GM12801 (cell line): ENCODE results near the gene RETREG1.

Source experiments
- TF ChIP-seq, protein P1 (sequence below): IDR thresholded peaks from one replicate; pipeline ENCODE4 v1.5.1; 2011; ENCODE audit warnings: control low read depth; ENCODE audit not compliant: insufficient read length; ENCODE audit errors: extremely low read depth

RETREG1 gene

DNA sequence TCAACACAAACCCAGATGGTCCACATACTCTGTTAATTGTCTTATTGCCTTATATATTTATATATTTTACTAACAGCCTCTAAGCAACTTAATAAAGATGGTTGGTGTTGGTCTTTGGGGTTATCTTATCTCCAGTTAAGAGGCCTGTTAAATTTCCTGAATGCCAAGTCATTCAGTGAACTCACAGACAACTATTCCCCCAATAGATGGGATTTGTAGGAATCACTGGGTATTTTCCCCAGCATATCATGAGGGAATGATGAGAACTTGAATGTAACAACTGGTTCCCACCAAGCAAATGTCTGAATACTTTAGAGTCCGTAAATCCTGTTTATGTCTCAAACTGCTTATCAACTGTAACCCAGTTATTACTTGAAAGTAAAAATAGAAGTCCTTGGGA lies 42.7 kb upstream of the RETREG1 start:
- TF ChIP-seq, protein P1, sequence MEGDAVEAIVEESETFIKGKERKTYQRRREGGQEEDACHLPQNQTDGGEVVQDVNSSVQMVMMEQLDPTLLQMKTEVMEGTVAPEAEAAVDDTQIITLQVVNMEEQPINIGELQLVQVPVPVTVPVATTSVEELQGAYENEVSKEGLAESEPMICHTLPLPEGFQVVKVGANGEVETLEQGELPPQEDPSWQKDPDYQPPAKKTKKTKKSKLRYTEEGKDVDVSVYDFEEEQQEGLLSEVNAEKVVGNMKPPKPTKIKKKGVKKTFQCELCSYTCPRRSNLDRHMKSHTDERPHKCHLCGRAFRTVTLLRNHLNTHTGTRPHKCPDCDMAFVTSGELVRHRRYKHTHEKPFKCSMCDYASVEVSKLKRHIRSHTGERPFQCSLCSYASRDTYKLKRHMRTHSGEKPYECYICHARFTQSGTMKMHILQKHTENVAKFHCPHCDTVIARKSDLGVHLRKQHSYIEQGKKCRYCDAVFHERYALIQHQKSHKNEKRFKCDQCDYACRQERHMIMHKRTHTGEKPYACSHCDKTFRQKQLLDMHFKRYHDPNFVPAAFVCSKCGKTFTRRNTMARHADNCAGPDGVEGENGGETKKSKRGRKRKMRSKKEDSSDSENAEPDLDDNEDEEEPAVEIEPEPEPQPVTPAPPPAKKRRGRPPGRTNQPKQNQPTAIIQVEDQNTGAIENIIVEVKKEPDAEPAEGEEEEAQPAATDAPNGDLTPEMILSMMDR, result no peak

DNA sequence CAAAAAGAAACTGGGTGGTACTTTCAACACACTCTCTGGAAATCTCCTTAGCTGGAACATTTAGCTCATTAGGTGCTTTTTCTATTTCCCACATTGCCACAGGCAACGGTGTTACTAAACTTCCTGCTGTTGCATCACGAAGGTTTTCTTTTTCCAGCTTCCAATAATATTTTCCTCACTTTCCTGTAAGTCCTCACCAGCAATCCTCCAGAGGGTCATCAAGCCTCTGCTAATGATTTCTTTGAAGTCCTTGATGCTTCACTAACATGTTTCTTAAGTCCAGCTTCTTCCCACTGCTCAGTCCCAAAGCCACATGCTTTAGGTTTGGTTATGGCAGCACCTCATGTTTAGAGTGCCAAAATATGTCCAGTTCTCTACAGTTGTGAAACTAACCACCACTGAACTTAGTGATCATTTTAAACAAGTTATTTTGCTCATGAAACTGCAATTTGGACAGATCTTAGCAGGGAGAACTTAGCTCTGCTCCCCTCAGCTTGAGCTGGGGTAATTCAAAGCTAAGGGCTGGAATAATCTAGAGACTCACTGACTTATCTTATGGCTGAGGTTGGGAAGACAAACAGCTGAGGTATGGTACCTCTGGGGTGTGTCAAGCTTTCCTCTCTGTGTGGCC lies 39.9 kb upstream of the RETREG1 start:
- TF ChIP-seq, protein P1, result no peak

DNA sequence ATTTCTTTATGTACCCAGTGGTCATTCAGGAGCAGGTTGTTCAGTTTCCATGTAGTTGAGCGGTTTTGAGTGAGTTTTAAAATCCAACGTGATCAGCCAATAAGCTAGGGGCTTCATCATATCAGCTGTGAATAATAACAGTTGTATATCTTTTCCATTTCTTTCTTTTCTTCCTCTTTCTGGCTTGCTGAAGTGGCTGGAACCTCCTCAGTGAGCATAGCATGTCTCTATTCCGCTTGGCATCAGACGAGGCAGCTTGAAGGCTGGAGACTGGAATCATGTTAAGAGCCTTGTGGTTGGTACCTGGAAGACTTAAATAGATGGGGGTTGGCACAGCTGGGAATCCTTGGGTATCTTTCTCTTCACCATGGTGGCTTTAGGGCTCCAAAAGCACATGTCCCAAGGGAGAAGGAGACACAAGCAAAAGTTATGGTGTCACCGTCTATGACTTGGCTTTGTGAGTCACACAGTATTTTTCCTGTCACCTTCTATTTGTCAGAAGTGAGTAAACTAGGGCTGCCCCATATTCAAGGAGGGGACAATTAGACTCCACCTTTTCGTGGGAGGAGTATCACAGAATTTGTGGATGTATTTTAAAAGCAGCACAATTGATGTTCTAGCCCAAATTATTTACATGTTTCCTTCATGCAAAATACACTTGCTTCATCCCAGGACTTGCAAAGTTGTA lies 38.0 kb upstream of the RETREG1 start:
- TF ChIP-seq, protein P1, result no peak

DNA sequence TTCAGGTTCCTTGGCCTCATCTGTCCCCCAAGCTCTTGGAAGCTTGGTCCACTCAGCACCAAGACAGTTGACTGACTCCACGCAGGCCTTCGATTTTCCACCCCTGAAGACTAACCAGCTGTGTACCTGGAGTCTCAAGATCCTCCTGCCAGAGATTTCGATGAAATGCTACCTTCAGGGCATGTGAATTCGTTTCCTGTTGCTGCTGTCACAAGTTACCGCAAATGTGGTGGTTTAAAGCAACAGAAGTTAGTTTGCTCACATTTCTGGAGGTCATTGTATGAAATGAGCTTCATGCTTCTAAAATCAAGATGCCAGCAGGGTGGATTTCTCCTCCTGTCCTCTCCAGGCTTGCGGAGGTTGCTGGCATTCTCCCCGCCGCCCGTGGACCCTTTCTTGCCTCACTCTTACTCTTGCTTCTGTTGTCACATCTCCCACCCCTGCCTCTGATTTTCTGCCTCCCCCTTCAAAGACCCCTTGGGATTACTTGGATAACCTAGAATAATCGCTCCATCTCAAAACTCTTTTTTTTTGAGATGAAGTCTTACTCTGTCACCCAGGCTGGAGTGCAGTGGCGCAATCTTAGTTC lies 27.6 kb upstream of the RETREG1 start:
- TF ChIP-seq, protein P1, result no peak

DNA sequence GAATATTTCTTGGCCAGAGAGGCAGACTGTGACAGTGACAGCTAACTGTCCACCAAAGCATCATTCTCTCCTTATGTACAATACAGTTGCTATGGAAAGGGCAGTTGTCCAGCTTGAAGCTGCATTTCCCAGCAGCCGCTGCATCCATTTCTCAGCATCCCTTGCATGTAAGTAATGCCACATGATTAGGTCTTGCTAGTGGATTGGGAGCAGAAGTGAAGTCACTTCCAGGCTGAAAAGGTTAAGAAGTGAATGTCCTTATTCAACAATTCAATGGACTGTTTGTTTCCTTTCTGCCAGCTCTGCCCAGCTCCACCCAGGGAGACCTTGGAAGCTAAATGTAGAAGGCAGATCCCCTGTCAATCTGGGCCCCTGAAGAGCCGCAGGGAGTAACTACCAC lies 26.1 kb upstream of the RETREG1 start:
- TF ChIP-seq, protein P1, result no peak

DNA sequence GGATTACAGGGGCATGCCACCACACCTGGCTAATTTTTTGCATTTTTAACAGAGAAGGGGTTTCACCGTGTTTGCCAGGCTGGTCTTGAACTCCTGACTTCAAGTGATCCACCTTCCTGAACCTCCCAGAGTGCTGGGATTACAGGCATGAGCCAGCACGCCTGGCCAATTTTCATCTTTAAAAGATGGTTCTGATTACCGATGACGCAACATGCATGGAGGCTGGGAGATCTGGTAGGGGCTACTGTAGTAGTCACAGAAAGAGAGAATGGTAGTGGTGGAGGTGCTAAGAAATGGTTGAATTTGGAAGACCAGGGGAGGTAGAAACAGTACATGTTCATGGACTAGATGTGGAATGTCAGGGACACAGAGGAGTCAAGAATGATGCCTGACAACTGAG lies 22.4 kb upstream of the RETREG1 start:
- TF ChIP-seq, protein P1, result no peak

DNA sequence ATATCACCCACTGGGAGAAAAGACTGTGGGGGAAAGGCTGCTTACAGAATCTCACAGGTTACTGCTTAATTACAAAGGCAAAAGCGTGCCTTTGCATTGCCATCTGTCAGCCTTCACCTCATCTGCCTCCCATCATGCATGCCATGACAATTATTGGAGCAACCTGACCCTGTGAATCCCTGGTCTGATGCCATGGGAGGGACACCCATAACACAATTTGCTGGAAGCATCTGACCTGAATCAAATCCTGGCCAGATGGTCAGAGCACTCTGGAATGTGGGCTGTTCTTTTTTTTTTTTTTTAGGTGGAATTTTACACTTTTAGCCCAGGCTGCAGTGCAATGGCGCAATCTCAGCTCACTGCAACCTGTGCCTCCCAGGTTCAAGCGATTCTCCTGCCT lies 11.6 kb upstream of the RETREG1 start:
- TF ChIP-seq, protein P1, result no peak
